Body of pancreas (tissue), 4 donors: ENCODE data around the gene CNGA3.

Experiments
- POLR2A ChIP-seq, 3 donors: fragments of 450-650 bp; IDR thresholded peaks; one replicate each; pipeline ENCODE4 v1.6.1; 2016; ENCODE audit warnings: antibody characterized with exemption in 3 of 3, mild to moderate bottlenecking in 2 of 3
- TF ChIP-seq, protein P1 (sequence below), 7 experiments: fragments of 450-650 bp in 4 of 7; fragments of 200-600 bp in 3 of 7; sonication (generic) in 3 of 7; IDR thresholded peaks; one replicate each; pipeline ENCODE4 v1.5.1; 2016 to 2019; ENCODE audit warnings: antibody characterized with exemption in 7 of 7

DNA sequence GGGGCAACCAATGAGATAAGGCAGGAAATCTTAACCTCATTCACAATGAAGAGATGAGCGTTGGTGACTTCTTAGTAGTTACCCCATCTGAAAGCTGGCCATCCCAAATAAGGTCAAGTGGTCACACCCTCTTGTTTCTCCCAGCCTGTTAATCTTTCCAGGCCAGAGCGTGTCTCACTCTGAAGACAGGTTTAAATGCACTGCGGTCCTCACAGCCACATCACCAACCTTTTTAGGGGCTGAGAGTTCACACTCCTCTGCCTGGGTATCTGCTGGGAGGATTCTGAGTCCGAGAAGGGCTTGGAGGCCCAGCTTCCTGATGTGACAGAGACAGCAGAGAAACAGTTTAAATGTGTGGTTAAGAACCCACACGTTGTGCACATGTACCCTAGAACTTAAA, 13.3 kb upstream of the CNGA3 start:
- TF ChIP-seq, protein P1, sequence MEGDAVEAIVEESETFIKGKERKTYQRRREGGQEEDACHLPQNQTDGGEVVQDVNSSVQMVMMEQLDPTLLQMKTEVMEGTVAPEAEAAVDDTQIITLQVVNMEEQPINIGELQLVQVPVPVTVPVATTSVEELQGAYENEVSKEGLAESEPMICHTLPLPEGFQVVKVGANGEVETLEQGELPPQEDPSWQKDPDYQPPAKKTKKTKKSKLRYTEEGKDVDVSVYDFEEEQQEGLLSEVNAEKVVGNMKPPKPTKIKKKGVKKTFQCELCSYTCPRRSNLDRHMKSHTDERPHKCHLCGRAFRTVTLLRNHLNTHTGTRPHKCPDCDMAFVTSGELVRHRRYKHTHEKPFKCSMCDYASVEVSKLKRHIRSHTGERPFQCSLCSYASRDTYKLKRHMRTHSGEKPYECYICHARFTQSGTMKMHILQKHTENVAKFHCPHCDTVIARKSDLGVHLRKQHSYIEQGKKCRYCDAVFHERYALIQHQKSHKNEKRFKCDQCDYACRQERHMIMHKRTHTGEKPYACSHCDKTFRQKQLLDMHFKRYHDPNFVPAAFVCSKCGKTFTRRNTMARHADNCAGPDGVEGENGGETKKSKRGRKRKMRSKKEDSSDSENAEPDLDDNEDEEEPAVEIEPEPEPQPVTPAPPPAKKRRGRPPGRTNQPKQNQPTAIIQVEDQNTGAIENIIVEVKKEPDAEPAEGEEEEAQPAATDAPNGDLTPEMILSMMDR (IDR thresholded peaks at IDR 0.05): no peak
- TF ChIP-seq POLR2A (IDR thresholded peaks at IDR 0.05): no peak
